ENCODE results near the gene AEBP1.
A peak's percentile ranks its signal among the peaks of the same experiment; 100 is the strongest.

AEBP1 gene

DNA sequence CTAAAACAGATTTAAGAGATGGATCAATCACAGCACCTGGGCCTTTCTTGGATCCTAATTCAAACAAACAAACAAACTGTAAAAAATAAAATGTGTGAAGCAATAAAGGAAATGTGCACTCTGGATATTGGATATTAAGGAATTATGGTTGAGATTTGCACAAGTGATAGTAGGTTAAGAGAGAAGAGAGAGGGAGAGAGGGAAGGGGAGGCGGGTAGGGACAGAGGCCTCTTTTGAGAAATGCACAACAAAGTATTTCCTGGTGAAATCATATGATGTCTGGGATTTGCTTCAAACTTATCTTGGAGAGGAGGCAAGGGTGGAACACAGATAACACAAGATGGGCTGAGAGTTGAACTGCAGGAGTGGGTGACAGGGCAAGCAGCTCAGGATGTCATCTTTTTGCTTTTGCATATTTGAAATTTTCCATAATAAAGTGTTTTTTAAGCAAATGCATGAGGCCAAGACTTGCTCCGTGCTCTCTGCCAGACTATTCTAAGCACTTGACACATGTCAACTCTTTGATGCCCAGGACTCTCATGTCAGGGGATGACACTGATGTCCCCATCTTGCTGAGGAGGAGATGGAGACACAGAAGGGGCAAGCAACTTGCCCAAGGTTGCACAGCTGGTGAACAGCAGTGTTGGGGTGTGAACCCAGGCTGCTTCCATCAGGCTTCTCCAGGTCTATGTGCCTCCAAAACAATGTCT is 9.1 kb upstream of the AEBP1 start:
- no peak for DNase-seq (ENCODE audit: low spot score)
- Histone ChIP-seq H2BK5ac (ENCODE audit: low read length) (no peak overlapping the region), H2BK12ac (ENCODE audit: low read length) (no peak overlapping the region), H3K18ac (ENCODE audit: low read length) (no peak overlapping the region), H2AK5ac (ENCODE audit: low read depth, low read length) (no peak overlapping the region), H3K4me2 (ENCODE audit: insufficient read depth, low read length, poor library complexity, severe bottlenecking) (no peak overlapping the region), H2BK15ac (ENCODE audit: low read length) (no peak overlapping the region), H3K9me3 (replicated peaks in 1 of 2; ENCODE audit: control insufficient read depth in 2 of 2, insufficient read depth in 1 of 2, low read depth in 1 of 2, low read length in 2 of 2) (no peaks in the 10 kb centered on the region), H2AFZ (ENCODE audit: low read length) (no peak overlapping the region), H3K79me1 (ENCODE audit: low read depth, low read length) (no peaks in the 10 kb centered on the region), H2BK120ac (ENCODE audit: low read depth, low read length) (no peak overlapping the region), H3K27ac (replicated peaks; ENCODE audit: low read length) (no peak overlapping the region), H4K8ac (ENCODE audit: low read depth, low read length) (no peak overlapping the region), H3K14ac (ENCODE audit: low read length) (no peak overlapping the region), H4K91ac (ENCODE audit: low read depth, low read length, poor library complexity) (no peak overlapping the region), H3K4me1 (ENCODE audit: control insufficient read depth in 2 of 2, insufficient read depth in 1 of 2, low read depth in 1 of 2, low read length in 2 of 2) (no peaks in the 10 kb centered on the region), H3K9ac (ENCODE audit: low read depth, low read length, poor library complexity) (peak overlapping the region; percentile 38), H3K4ac (ENCODE audit: low read length) (no peak overlapping the region), H3K27me3 (ENCODE audit: control insufficient read depth in 3 of 3, insufficient read depth in 3 of 3, low read depth in 1 of 3, low read length in 3 of 3) (peaks cover 0 to 5% (median 0%) of the 10 kb centered on the region in 3 experiments), H3K36me3 (replicated peaks in 1 of 2; ENCODE audit: control insufficient read depth in 2 of 2, insufficient read depth in 2 of 2, low read length in 2 of 2) (no peaks in the 10 kb centered on the region), H3K4me3 (ENCODE audit: low read length in 2 of 2) (no peak overlapping the region), H3K23ac (ENCODE audit: low read depth, low read length, poor library complexity) (no peak overlapping the region)
- WGBS, 2 donors (ENCODE audit: extremely low coverage in 2 of 2, insufficient read length in 2 of 2, insufficient replicate concordance in 1 of 2): no CpG with 5 or more reads among the region's 2 CpGs

DNA sequence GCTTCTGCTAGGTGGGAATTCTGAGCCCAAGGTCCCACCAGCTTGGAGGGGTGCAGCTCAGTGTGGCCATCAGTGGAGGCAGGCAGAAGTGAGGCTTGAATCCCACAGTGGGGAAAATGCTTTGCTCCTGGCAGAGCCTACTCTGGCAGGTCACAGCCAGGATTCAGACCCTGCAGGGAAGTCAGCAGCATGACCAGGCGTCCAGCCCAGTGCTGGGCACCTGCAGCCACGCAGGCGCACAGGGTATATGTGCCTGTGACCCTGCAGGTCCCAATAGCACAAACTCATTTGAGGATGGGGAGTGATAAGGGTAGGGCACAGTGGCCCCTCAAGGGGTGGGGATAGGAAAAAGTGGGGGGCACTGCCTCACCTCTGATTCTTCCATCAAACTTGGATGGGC is 8.4 kb upstream of the AEBP1 start:
- no peak overlapping the region for H2BK15ac ChIP-seq (ENCODE audit: low read length)
- no peak overlapping the region for H3K14ac ChIP-seq (ENCODE audit: low read length)
- no peak for DNase-seq (ENCODE audit: low spot score)
- H2AK5ac ChIP-seq (ENCODE audit: low read depth, low read length): peak overlapping the region; percentile 77
- no peak overlapping the region for H2AFZ ChIP-seq (ENCODE audit: low read length)
- no peaks in the 10 kb centered on the region for H3K79me1 ChIP-seq (ENCODE audit: low read depth, low read length)
- no peak overlapping the region for H3K4ac ChIP-seq (ENCODE audit: low read length)
- peaks cover 0 to 4% of the 10 kb centered on the region in 2 donors for H3K4me1 ChIP-seq (ENCODE audit: control insufficient read depth in 2 of 2, insufficient read depth in 1 of 2, low read depth in 1 of 2, low read length in 2 of 2)
- peaks cover 0 to 3% (median 0%) of the 10 kb centered on the region in 3 experiments for H3K27me3 ChIP-seq (ENCODE audit: control insufficient read depth in 3 of 3, insufficient read depth in 3 of 3, low read depth in 1 of 3, low read length in 3 of 3)
- no peaks in the 10 kb centered on the region for H3K9me3 ChIP-seq (replicated peaks in 1 of 2; ENCODE audit: control insufficient read depth in 2 of 2, insufficient read depth in 1 of 2, low read depth in 1 of 2, low read length in 2 of 2)
- H3K36me3 ChIP-seq (replicated peaks in 1 of 2; ENCODE audit: control insufficient read depth in 2 of 2, insufficient read depth in 2 of 2, low read length in 2 of 2): no peaks in the 10 kb centered on the region
- no peak overlapping the region for H3K18ac ChIP-seq (ENCODE audit: low read length)
- H3K9ac ChIP-seq (ENCODE audit: low read depth, low read length, poor library complexity): no peak overlapping the region
- no peak overlapping the region for H3K4me2 ChIP-seq (ENCODE audit: insufficient read depth, low read length, poor library complexity, severe bottlenecking)
- H2BK120ac ChIP-seq (ENCODE audit: low read depth, low read length): no peak overlapping the region
- H3K27ac ChIP-seq (replicated peaks; ENCODE audit: low read length): no peak overlapping the region
- no peak overlapping the region for H4K8ac ChIP-seq (ENCODE audit: low read depth, low read length)
- no peak overlapping the region for H2BK12ac ChIP-seq (ENCODE audit: low read length)
- no peak overlapping the region for H3K23ac ChIP-seq (ENCODE audit: low read depth, low read length, poor library complexity)
- no CpG with 5 or more reads among the region's 3 CpGs for WGBS, 2 donors (ENCODE audit: extremely low coverage in 2 of 2, insufficient read length in 2 of 2, insufficient replicate concordance in 1 of 2)
- H3K4me3 ChIP-seq (ENCODE audit: low read length in 2 of 2): no peak overlapping the region
- no peak overlapping the region for H4K91ac ChIP-seq (ENCODE audit: low read depth, low read length, poor library complexity)
- no peak overlapping the region for H2BK5ac ChIP-seq (ENCODE audit: low read length)

DNA sequence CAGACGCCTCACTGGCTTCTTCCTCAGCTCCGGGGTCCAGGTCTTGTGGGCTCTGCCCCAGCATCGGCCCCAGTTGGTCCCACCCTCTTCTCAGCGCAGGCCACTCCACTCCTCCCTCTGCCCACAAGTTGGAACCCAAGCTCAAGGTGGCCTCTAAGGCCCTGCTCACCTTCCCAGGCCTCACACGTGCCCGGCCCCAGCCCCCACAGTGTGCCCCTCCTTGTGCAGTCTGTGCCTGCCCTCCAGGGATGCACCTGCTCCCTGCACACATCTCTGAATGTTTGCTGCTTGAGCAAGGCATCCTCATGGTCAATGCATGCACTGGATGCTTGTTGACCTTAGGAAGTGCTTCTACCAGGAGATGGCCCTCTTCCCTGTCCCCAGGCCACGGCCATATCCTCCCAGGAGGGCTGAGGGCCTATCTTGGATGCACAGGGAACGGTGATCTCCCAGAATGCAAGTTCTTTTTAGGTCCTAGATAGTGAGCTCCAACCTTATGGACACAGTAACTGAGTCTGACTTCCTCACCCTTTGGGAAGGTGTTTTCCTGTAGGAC is 7.7 kb upstream of the AEBP1 start:
- Histone ChIP-seq H3K36me3 (replicated peaks in 1 of 2; ENCODE audit: control insufficient read depth in 2 of 2, insufficient read depth in 2 of 2, low read length in 2 of 2) (no peaks in the 10 kb centered on the region), H3K79me1 (ENCODE audit: low read depth, low read length) (no peaks in the 10 kb centered on the region), H4K8ac (ENCODE audit: low read depth, low read length) (no peak overlapping the region), H2BK12ac (ENCODE audit: low read length) (no peak overlapping the region), H2BK120ac (ENCODE audit: low read depth, low read length) (no peak overlapping the region), H2AK5ac (ENCODE audit: low read depth, low read length) (no peak overlapping the region), H3K9me3 (replicated peaks in 1 of 2; ENCODE audit: control insufficient read depth in 2 of 2, insufficient read depth in 1 of 2, low read depth in 1 of 2, low read length in 2 of 2) (no peaks in the 10 kb centered on the region), H2BK5ac (ENCODE audit: low read length) (no peak overlapping the region), H3K4me2 (ENCODE audit: insufficient read depth, low read length, poor library complexity, severe bottlenecking) (no peak overlapping the region), H4K91ac (ENCODE audit: low read depth, low read length, poor library complexity) (no peak overlapping the region), H3K27ac (replicated peaks; ENCODE audit: low read length) (no peak overlapping the region), H3K14ac (ENCODE audit: low read length) (no peak overlapping the region), H3K27me3 (ENCODE audit: control insufficient read depth in 3 of 3, insufficient read depth in 3 of 3, low read depth in 1 of 3, low read length in 3 of 3) (peaks cover 0 to 3% (median 0%) of the 10 kb centered on the region in 3 experiments), H3K4me1 (ENCODE audit: control insufficient read depth in 2 of 2, insufficient read depth in 1 of 2, low read depth in 1 of 2, low read length in 2 of 2) (peaks cover 0 to 5% of the 10 kb centered on the region in 2 donors), H3K4ac (ENCODE audit: low read length) (no peak overlapping the region), H3K23ac (ENCODE audit: low read depth, low read length, poor library complexity) (no peak overlapping the region), H2AFZ (ENCODE audit: low read length) (peak overlapping the region; percentile 24), H2BK15ac (ENCODE audit: low read length) (no peak overlapping the region), H3K18ac (ENCODE audit: low read length) (no peak overlapping the region), H3K4me3 (ENCODE audit: low read length in 2 of 2) (no peak overlapping the region), H3K9ac (ENCODE audit: low read depth, low read length, poor library complexity) (no peak overlapping the region)
- DNase-seq (ENCODE audit: low spot score): no peak
- WGBS, 2 donors (ENCODE audit: extremely low coverage in 2 of 2, insufficient read length in 2 of 2, insufficient replicate concordance in 1 of 2): no CpG with 5 or more reads among the region's 8 CpGs

- Histone ChIP-seq H3K14ac (ENCODE audit: low read length) (no peak overlapping the region), H3K4me3 (ENCODE audit: low read length in 2 of 2) (no peak overlapping the region), H3K23ac (ENCODE audit: low read depth, low read length, poor library complexity) (no peak overlapping the region), H3K18ac (ENCODE audit: low read length) (no peak overlapping the region), H3K4me2 (ENCODE audit: insufficient read depth, low read length, poor library complexity, severe bottlenecking) (no peak overlapping the region), H4K91ac (ENCODE audit: low read depth, low read length, poor library complexity) (no peak overlapping the region), H4K8ac (ENCODE audit: low read depth, low read length) (no peak overlapping the region), H2BK12ac (ENCODE audit: low read length) (no peak overlapping the region), H3K27ac (replicated peaks; ENCODE audit: low read length) (no peak overlapping the region), H3K79me1 (ENCODE audit: low read depth, low read length) (no peaks in the 10 kb centered on the region), H2AK5ac (ENCODE audit: low read depth, low read length) (no peak overlapping the region), H3K4me1 (ENCODE audit: control insufficient read depth in 2 of 2, insufficient read depth in 1 of 2, low read depth in 1 of 2, low read length in 2 of 2) (peaks cover 0 to 5% of the 10 kb centered on the region in 2 donors), H2BK120ac (ENCODE audit: low read depth, low read length) (no peak overlapping the region), H3K27me3 (ENCODE audit: control insufficient read depth in 3 of 3, insufficient read depth in 3 of 3, low read depth in 1 of 3, low read length in 3 of 3) (peaks cover 0 to 3% (median 0%) of the 10 kb centered on the region in 3 experiments), H3K36me3 (replicated peaks in 1 of 2; ENCODE audit: control insufficient read depth in 2 of 2, insufficient read depth in 2 of 2, low read length in 2 of 2) (no peaks in the 10 kb centered on the region), H2BK15ac (ENCODE audit: low read length) (no peak overlapping the region), H2AFZ (ENCODE audit: low read length) (peak overlapping the region; percentile 24), H3K9me3 (replicated peaks in 1 of 2; ENCODE audit: control insufficient read depth in 2 of 2, insufficient read depth in 1 of 2, low read depth in 1 of 2, low read length in 2 of 2) (no peaks in the 10 kb centered on the region), H3K4ac (ENCODE audit: low read length) (no peak overlapping the region), H2BK5ac (ENCODE audit: low read length) (no peak overlapping the region), H3K9ac (ENCODE audit: low read depth, low read length, poor library complexity) (no peak overlapping the region)
- WGBS, 2 donors (ENCODE audit: extremely low coverage in 2 of 2, insufficient read length in 2 of 2, insufficient replicate concordance in 1 of 2): no CpG with 5 or more reads among the region's 9 CpGs
- no peak for DNase-seq (ENCODE audit: low spot score)
Measured at GRCh38 chr7:44097064-44097932, 6.8 kb upstream of the AEBP1 start.
